T-helper 1 cell treated with Interleukin-12 subunit alpha and Interleukin-12 subunit beta and Interleukin-4 antibody, amounts not matched to agents 30 μg/mL and 1 μg/mL, for 36 hours (primary cell): Measurements from ENCODE around the gene NEURL1B.
"Not testable (repeated sequence)": the region's sequence is repeated elsewhere in the genome, so short reads cannot be mapped to it uniquely, and the experiment has no call there.

Experiments
- H3K27ac Mint-ChIP-seq: one replicate; pipeline ENCODE4 v1.8.0; 2021; ENCODE audit warnings: mild to moderate bottlenecking, mixed read lengths
- H3K27me3 Mint-ChIP-seq: one replicate; pipeline ENCODE4 v1.8.0; 2021; ENCODE audit warnings: low read depth, mixed read lengths
- H3K36me3 Mint-ChIP-seq: one replicate; pipeline ENCODE4 v1.8.0; 2021; ENCODE audit warnings: low read depth, mixed read lengths
- H3K4me1 Mint-ChIP-seq: one replicate; pipeline ENCODE4 v1.8.0; 2021; ENCODE audit warnings: low read depth, mixed read lengths
- H3K4me3 Mint-ChIP-seq: one replicate; pipeline ENCODE4 v1.8.0; 2021; ENCODE audit warnings: mild to moderate bottlenecking, moderate library complexity, mixed read lengths
- H3K9me3 Mint-ChIP-seq: one replicate; pipeline ENCODE4 v1.8.0; 2021; ENCODE audit warnings: mixed read lengths

NEURL1B gene

GRCh38 chr5:172647352-172648012 lies 6.4 kb downstream of the NEURL1B start:
- Mint-ChIP-seq H3K4me3 (no peak overlapping the region), H3K36me3 (no peaks in the 10 kb centered on the region), H3K27me3 (peaks cover 35% of the 10 kb centered on the region), H3K9me3 (no peaks in the 10 kb centered on the region), H3K4me1 (peaks cover 3% of the 10 kb centered on the region), H3K27ac (no peak overlapping the region)

- H3K4me3 Mint-ChIP-seq, result no peak overlapping the region
- H3K27ac Mint-ChIP-seq, result no peak overlapping the region
- peaks cover 3% of the 10 kb centered on the region for H3K4me1 Mint-ChIP-seq
- no peaks in the 10 kb centered on the region for H3K36me3 Mint-ChIP-seq
- no peaks in the 10 kb centered on the region for H3K9me3 Mint-ChIP-seq
- H3K27me3 Mint-ChIP-seq, result peaks cover 32% of the 10 kb centered on the region
Observed at GRCh38 chr5:172648013-172648381, 6.9 kb downstream of the NEURL1B start.

GRCh38 chr5:172648755-172649154 lies 7.7 kb downstream of the NEURL1B start:
- no peak overlapping the region for H3K27ac Mint-ChIP-seq
- H3K36me3 Mint-ChIP-seq, result no peaks in the 10 kb centered on the region
- no peak overlapping the region for H3K4me3 Mint-ChIP-seq
- H3K27me3 Mint-ChIP-seq, result peaks cover 27% of the 10 kb centered on the region
- no peaks in the 10 kb centered on the region for H3K4me1 Mint-ChIP-seq
- H3K9me3 Mint-ChIP-seq, result no peaks in the 10 kb centered on the region

- not testable (repeated sequence) for H3K9me3 Mint-ChIP-seq, H3K4me3 Mint-ChIP-seq, H3K27ac Mint-ChIP-seq, H3K4me1 Mint-ChIP-seq, H3K27me3 Mint-ChIP-seq, H3K36me3 Mint-ChIP-seq
Observed at GRCh38 chr5:172656496-172656895, 15.4 kb downstream of the NEURL1B start.

GRCh38 chr5:172657524-172658233 lies 16.6 kb downstream of the NEURL1B start:
- H3K9me3 Mint-ChIP-seq, H3K27ac Mint-ChIP-seq: not testable (repeated sequence)

GRCh38 chr5:172658391-172658790 lies 17.3 kb downstream of the NEURL1B start:
- Mint-ChIP-seq H3K9me3 (peaks cover 4% of the 10 kb centered on the region), H3K27me3 (peaks cover 6% of the 10 kb centered on the region), H3K27ac (no peak overlapping the region), H3K4me1 (no peaks in the 10 kb centered on the region), H3K4me3 (no peak overlapping the region), H3K36me3 (no peaks in the 10 kb centered on the region)

More at GRCh38 chr5:172657524-172658233, 16.6 kb downstream of the NEURL1B start:
- not testable (repeated sequence) for H3K4me1 Mint-ChIP-seq, H3K4me3 Mint-ChIP-seq, H3K27me3 Mint-ChIP-seq, H3K36me3 Mint-ChIP-seq

- Mint-ChIP-seq H3K4me1 (no peaks in the 10 kb centered on the region), H3K9me3 (peaks cover 4% of the 10 kb centered on the region), H3K4me3 (no peak overlapping the region), H3K27ac (no peak overlapping the region), H3K27me3 (peaks cover under 1% of the 10 kb centered on the region), H3K36me3 (no peaks in the 10 kb centered on the region)
Observed at GRCh38 chr5:172658961-172659501, 18.0 kb downstream of the NEURL1B start.

GRCh38 chr5:172659570-172659908 lies 18.5 kb downstream of the NEURL1B start:
- Mint-ChIP-seq H3K27ac (no peak overlapping the region), H3K9me3 (peaks cover 4% of the 10 kb centered on the region), H3K4me3 (no peak overlapping the region), H3K36me3 (no peaks in the 10 kb centered on the region), H3K4me1 (no peaks in the 10 kb centered on the region), H3K27me3 (no peaks in the 10 kb centered on the region)

GRCh38 chr5:172659909-172660628 lies 19.0 kb downstream of the NEURL1B start:
- Mint-ChIP-seq H3K4me1 (no peaks in the 10 kb centered on the region), H3K36me3 (no peaks in the 10 kb centered on the region), H3K27ac (no peak overlapping the region), H3K9me3 (peaks cover 4% of the 10 kb centered on the region), H3K27me3 (no peaks in the 10 kb centered on the region), H3K4me3 (no peak overlapping the region)

GRCh38 chr5:172660974-172661373 lies 19.9 kb downstream of the NEURL1B start:
- Mint-ChIP-seq H3K9me3 (peaks cover 2% of the 10 kb centered on the region), H3K27ac (no peak overlapping the region), H3K4me3 (no peak overlapping the region), H3K36me3 (no peaks in the 10 kb centered on the region), H3K27me3 (no peaks in the 10 kb centered on the region), H3K4me1 (no peaks in the 10 kb centered on the region)

- Mint-ChIP-seq H3K4me3 (no peak overlapping the region), H3K36me3 (no peaks in the 10 kb centered on the region), H3K27me3 (no peaks in the 10 kb centered on the region), H3K9me3 (no peaks in the 10 kb centered on the region), H3K4me1 (no peaks in the 10 kb centered on the region), H3K27ac (no peak overlapping the region)
Observed at GRCh38 chr5:172661526-172661925, 20.5 kb downstream of the NEURL1B start.

- Mint-ChIP-seq H3K9me3 (no peaks in the 10 kb centered on the region), H3K36me3 (no peaks in the 10 kb centered on the region), H3K4me1 (no peaks in the 10 kb centered on the region), H3K27me3 (no peaks in the 10 kb centered on the region), H3K4me3 (no peak overlapping the region), H3K27ac (no peak overlapping the region)
Observed at GRCh38 chr5:172662596-172662995, 21.5 kb downstream of the NEURL1B start.

- Mint-ChIP-seq H3K27me3 (no peaks in the 10 kb centered on the region), H3K36me3 (no peaks in the 10 kb centered on the region), H3K9me3 (no peaks in the 10 kb centered on the region), H3K4me3 (no peak overlapping the region), H3K27ac (no peak overlapping the region), H3K4me1 (no peaks in the 10 kb centered on the region)
Observed at GRCh38 chr5:172664018-172664417, 23.0 kb downstream of the NEURL1B start.

GRCh38 chr5:172664681-172665541 lies 23.8 kb downstream of the NEURL1B start:
- Mint-ChIP-seq H3K36me3 (no peaks in the 10 kb centered on the region), H3K27ac (no peak overlapping the region), H3K4me3 (no peak overlapping the region), H3K4me1 (no peaks in the 10 kb centered on the region), H3K27me3 (no peaks in the 10 kb centered on the region), H3K9me3 (no peaks in the 10 kb centered on the region)
